ENCODE measurements around the gene PVALEF.

DNA sequence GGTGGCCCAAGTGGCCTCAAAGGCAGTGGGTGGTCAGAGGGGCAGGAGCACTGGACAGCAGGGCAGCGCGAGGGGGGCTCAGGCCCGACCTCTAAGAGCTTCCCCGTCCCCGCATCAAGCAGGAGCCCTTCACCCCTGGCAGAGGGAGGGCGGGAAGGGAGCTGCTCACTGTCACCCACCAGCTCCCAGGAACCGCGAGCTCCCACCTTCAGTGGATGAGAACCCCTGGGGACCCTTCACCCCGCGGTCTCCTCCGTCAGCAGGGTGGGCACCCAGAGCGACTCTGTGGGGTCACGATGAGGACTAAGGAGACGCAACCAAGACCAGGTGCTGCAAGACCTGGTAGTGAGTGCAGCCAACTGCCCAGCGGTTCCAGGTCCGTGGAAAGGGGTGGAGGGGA is 43.8 kb downstream of the PVALEF start:
- TF ChIP-seq, protein P1, sequence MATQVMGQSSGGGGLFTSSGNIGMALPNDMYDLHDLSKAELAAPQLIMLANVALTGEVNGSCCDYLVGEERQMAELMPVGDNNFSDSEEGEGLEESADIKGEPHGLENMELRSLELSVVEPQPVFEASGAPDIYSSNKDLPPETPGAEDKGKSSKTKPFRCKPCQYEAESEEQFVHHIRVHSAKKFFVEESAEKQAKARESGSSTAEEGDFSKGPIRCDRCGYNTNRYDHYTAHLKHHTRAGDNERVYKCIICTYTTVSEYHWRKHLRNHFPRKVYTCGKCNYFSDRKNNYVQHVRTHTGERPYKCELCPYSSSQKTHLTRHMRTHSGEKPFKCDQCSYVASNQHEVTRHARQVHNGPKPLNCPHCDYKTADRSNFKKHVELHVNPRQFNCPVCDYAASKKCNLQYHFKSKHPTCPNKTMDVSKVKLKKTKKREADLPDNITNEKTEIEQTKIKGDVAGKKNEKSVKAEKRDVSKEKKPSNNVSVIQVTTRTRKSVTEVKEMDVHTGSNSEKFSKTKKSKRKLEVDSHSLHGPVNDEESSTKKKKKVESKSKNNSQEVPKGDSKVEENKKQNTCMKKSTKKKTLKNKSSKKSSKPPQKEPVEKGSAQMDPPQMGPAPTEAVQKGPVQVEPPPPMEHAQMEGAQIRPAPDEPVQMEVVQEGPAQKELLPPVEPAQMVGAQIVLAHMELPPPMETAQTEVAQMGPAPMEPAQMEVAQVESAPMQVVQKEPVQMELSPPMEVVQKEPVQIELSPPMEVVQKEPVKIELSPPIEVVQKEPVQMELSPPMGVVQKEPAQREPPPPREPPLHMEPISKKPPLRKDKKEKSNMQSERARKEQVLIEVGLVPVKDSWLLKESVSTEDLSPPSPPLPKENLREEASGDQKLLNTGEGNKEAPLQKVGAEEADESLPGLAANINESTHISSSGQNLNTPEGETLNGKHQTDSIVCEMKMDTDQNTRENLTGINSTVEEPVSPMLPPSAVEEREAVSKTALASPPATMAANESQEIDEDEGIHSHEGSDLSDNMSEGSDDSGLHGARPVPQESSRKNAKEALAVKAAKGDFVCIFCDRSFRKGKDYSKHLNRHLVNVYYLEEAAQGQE (IDR thresholded peaks at IDR 0.05; ENCODE audit: insufficient read depth in 1 of 2, low read depth in 2 of 2, low read length in 1 of 2), result no peak
- TF ChIP-seq CTCF (IDR thresholded peaks at IDR 0.05), result no peak
- no peak for TF ChIP-seq POLR2AphosphoS5 (IDR thresholded peaks at IDR 0.05; ENCODE audit: low read depth, low read length)
- no peak for TF ChIP-seq SIN3A (IDR thresholded peaks at IDR 0.05; ENCODE audit: borderline replicate concordance, insufficient read depth, low read depth, low read length)
- TF ChIP-seq TCF7L2 (IDR thresholded peaks at IDR 0.05; ENCODE audit: low read depth, low read length), result no peak

Data from Panc1 (cell line).